IMR-90 (cell line): ENCODE data around the gene IL19. TPM values are rescaled to one million over a fixed set of nuclear protein-coding genes. Genes with fewer than 3 reads are reported as not detected.

ENCODE experiments used
- ATAC-seq: fragments of 200-7000 bp; cut with Tn5 transposase; 2 replicates; pipeline ENCODE4 v1.9.1; 2020; ENCODE audit warnings: low read depth, mild to moderate bottlenecking, moderate library complexity
- BruUV-seq: library from RNA; stranded (reverse); fragments of 400-500 nt; replicated peaks from 2 replicates; lab custom pipeline; 2021; lab: Mats Ljungman, UMichigan
- CTCF ChIA-PET: fragments of 300-600 bp; formaldehyde crosslinking; extraction: SDS; loops from one replicate; lab custom pipeline; 2021; ENCODE audit warnings: antibody characterized with exemption; lab: Yijun Ruan, JAX
- POLR2A ChIA-PET: fragments of 300-600 bp; sonication (Branson Sonifier 250); formaldehyde crosslinking; loops from one replicate; lab custom pipeline; 2022; ENCODE audit warnings: antibody characterized with exemption; ENCODE audit not compliant: unreplicated experiment; lab: Charles Lee
- DNase-seq: peaks from one replicate; pipeline ENCODE4 v3.0.0; 2013
- H2AFZ ChIP-seq: replicated peaks from 2 replicates; pipeline ENCODE3; 2013; ENCODE audit warnings: low read length, mild to moderate bottlenecking; ENCODE audit not compliant: poor library complexity
- H2AK5ac ChIP-seq: 2 replicates; pipeline ENCODE4 v1.6.1; 2013; ENCODE audit warnings: low read depth, low read length, inconsistent platforms
- H2AK9ac ChIP-seq: replicated peaks from 2 replicates; pipeline ENCODE3; 2013; ENCODE audit warnings: mild to moderate bottlenecking, low read depth, low read length, moderate library complexity; ENCODE audit not compliant: poor library complexity
- H2BK120ac ChIP-seq: 2 replicates; pipeline ENCODE4 v1.6.1; 2013; ENCODE audit warnings: low read depth, low read length, inconsistent platforms
- H2BK15ac ChIP-seq: 3 replicates; pipeline ENCODE4 v1.6.1; 2013; ENCODE audit warnings: low read depth, low read length, inconsistent platforms
- H2BK20ac ChIP-seq: 2 replicates; pipeline ENCODE4 v1.6.1; 2013; ENCODE audit warnings: low read depth, mild to moderate bottlenecking, inconsistent platforms, low read length, moderate library complexity
- H2BK5ac ChIP-seq: 2 replicates; pipeline ENCODE4 v1.6.1; 2013; ENCODE audit warnings: mild to moderate bottlenecking, low read depth, low read length, inconsistent platforms; ENCODE audit not compliant: poor library complexity, severe bottlenecking
- H3K14ac ChIP-seq: replicated peaks from 2 replicates; pipeline ENCODE4 v1.6.1; 2013; ENCODE audit warnings: low read depth, low read length, inconsistent platforms
- H3K18ac ChIP-seq: 2 replicates; pipeline ENCODE4 v1.6.1; 2013; ENCODE audit warnings: low read depth, low read length, control low read depth
- H3K23ac ChIP-seq: 2 replicates; pipeline ENCODE4 v1.6.1; 2013; ENCODE audit warnings: low read depth, low read length, inconsistent platforms
- H3K27ac ChIP-seq: 2 replicates; pipeline ENCODE4 v1.5.1; 2013; ENCODE audit warnings: mild to moderate bottlenecking, control low read depth, low read length; ENCODE audit not compliant: insufficient read depth
- H3K27me3 ChIP-seq: 2 replicates; pipeline ENCODE4 v1.6.1; 2013; ENCODE audit warnings: low read length; ENCODE audit not compliant: control insufficient read depth, insufficient read depth
- H3K36me3 ChIP-seq: 2 replicates; pipeline ENCODE4 v1.6.1; 2013; ENCODE audit warnings: low read length, mixed read lengths; ENCODE audit not compliant: control insufficient read depth, insufficient read depth
- H3K4ac ChIP-seq: 2 replicates; pipeline ENCODE4 v1.6.1; 2013; ENCODE audit warnings: low read depth, low read length, inconsistent platforms
- H3K4me1 ChIP-seq: 2 replicates; pipeline ENCODE4 v1.6.1; 2013; ENCODE audit warnings: low read length, mixed read lengths; ENCODE audit not compliant: control insufficient read depth, insufficient read depth
- H3K4me2 ChIP-seq: 2 replicates; pipeline ENCODE4 v1.6.1; 2013; ENCODE audit warnings: low read depth, mild to moderate bottlenecking, control low read depth, low read length, moderate library complexity
- H3K4me3 ChIP-seq: 2 replicates; pipeline ENCODE4 v1.5.1; 2013; ENCODE audit warnings: low read depth, mild to moderate bottlenecking, control low read depth, low read length, moderate library complexity; ENCODE audit not compliant: insufficient read depth
- H3K56ac ChIP-seq: 2 replicates; pipeline ENCODE4 v1.6.1; 2013; ENCODE audit warnings: low read length, inconsistent platforms; ENCODE audit not compliant: insufficient read depth; ENCODE audit errors: extremely low read depth
- H3K79me1 ChIP-seq, 2 experiments: 2 replicates each; pipeline ENCODE4 v1.6.1; 2013; ENCODE audit warnings: low read length in 2 of 2, inconsistent platforms in 1 of 2, low read depth in 1 of 2
- H3K9ac ChIP-seq: 2 replicates; pipeline ENCODE4 v1.6.1; 2013; ENCODE audit warnings: low read depth, low read length, control low read depth
- H3K9me1 ChIP-seq: 2 replicates; pipeline ENCODE4 v1.6.1; 2013; ENCODE audit warnings: low read length, inconsistent platforms; ENCODE audit not compliant: insufficient read depth
- H3K9me3 ChIP-seq: 2 replicates; pipeline ENCODE4 v1.6.1; 2013; ENCODE audit warnings: low read length; ENCODE audit not compliant: control insufficient read depth, insufficient read depth
- H4K20me1 ChIP-seq: 2 replicates; pipeline ENCODE4 v1.6.1; 2013; ENCODE audit warnings: low read length, inconsistent platforms; ENCODE audit not compliant: insufficient read depth
- H4K5ac ChIP-seq: 2 replicates; pipeline ENCODE4 v1.6.1; 2013; ENCODE audit warnings: mild to moderate bottlenecking, low read depth, low read length, control low read depth
- H4K8ac ChIP-seq, 2 experiments: 2 replicates each; pipeline ENCODE4 v1.6.1; 2013; ENCODE audit warnings: low read depth in 2 of 2, low read length in 2 of 2, control low read depth in 1 of 2, inconsistent platforms in 1 of 2
- H4K91ac ChIP-seq: 2 replicates; pipeline ENCODE4 v1.6.1; 2013; ENCODE audit warnings: low read depth, low read length, inconsistent platforms; ENCODE audit not compliant: insufficient read depth
- BHLHE40 ChIP-seq: fragments of 150-350 bp; IDR thresholded peaks from 2 replicates; pipeline ENCODE4 v1.6.1; 2016; ENCODE audit warnings: mild to moderate bottlenecking, low read depth, low read length
- CEBPB ChIP-seq: IDR thresholded peaks from 2 replicates; pipeline ENCODE4 v1.6.1; 2012; ENCODE audit warnings: low read depth, low read length, improper control_type of control experiment
- CHD1 ChIP-seq: IDR thresholded peaks from 2 replicates; pipeline ENCODE4 v1.6.1; 2012; ENCODE audit warnings: low read depth, low read length, improper control_type of control experiment
- ELK1 ChIP-seq: fragments of 150-350 bp; IDR thresholded peaks from 2 replicates; pipeline ENCODE4 v1.6.1; 2016; ENCODE audit warnings: low read depth, mild to moderate bottlenecking, low read length, moderate library complexity, borderline replicate concordance
- FOS ChIP-seq: fragments of 150-350 bp; IDR thresholded peaks from 2 replicates; pipeline ENCODE4 v1.6.1; 2016; ENCODE audit warnings: low read depth, low read length
- MAFK ChIP-seq: IDR thresholded peaks from 2 replicates; pipeline ENCODE4 v1.6.1; 2012; ENCODE audit warnings: low read depth, low read length, improper control_type of control experiment
- MAZ ChIP-seq: IDR thresholded peaks from 2 replicates; pipeline ENCODE4 v1.6.1; 2012; ENCODE audit warnings: low read depth, mild to moderate bottlenecking, low read length, improper control_type of control experiment, moderate library complexity, borderline replicate concordance
- MXI1 ChIP-seq: IDR thresholded peaks from 2 replicates; pipeline ENCODE4 v1.6.1; 2012; ENCODE audit warnings: low read depth, mild to moderate bottlenecking, low read length, moderate library complexity, borderline replicate concordance
- NFE2L2 ChIP-seq: fragments of 150-350 bp; IDR thresholded peaks from 2 replicates; pipeline ENCODE4 v1.6.1; 2016; ENCODE audit warnings: low read depth, mild to moderate bottlenecking, low read length
- POLR2A ChIP-seq: IDR thresholded peaks from 2 replicates; pipeline ENCODE4 v1.6.1; 2012; ENCODE audit warnings: mild to moderate bottlenecking, low read depth, low read length
- RAD21 ChIP-seq: IDR thresholded peaks from 2 replicates; pipeline ENCODE4 v1.6.1; 2012; ENCODE audit warnings: low read length, improper control_type of control experiment
- RCOR1 ChIP-seq: IDR thresholded peaks from 2 replicates; pipeline ENCODE4 v1.6.1; 2012; ENCODE audit warnings: mild to moderate bottlenecking, low read length, improper control_type of control experiment; ENCODE audit not compliant: insufficient replicate concordance
- RFX5 ChIP-seq: IDR thresholded peaks from 2 replicates; pipeline ENCODE4 v1.8.0; 2012; ENCODE audit warnings: low read depth, mild to moderate bottlenecking, low read length, moderate library complexity
- SMC3 ChIP-seq: fragments of 150-350 bp; IDR thresholded peaks from 2 replicates; pipeline ENCODE4 v1.6.1; 2016; ENCODE audit warnings: low read depth, mild to moderate bottlenecking, antibody characterized with exemption, low read length, moderate library complexity
- WGBS, 2 experiments: methylation state at CpG; one replicate each; pipeline versions ENCODE4 v1.1.5 to v1.1.7; 2013; ENCODE audit warnings: missing lambda C conversion rate in 2 of 2; ENCODE audit not compliant: insufficient read length in 1 of 2; ENCODE audit errors: extremely low coverage in 2 of 2; 5-methylcytosine and 5-hydroxymethylcytosine counted together
- dilution Hi-C: fragments of 300-500 bp; cut with HindIII; formaldehyde crosslinking; loops from one replicate; pipeline ENCODE4 v1.14.3; 2018; ENCODE audit warnings: low sequenced_read_pairs; ENCODE audit not compliant: unreplicated experiment
- in situ Hi-C: fragments of 300-500 bp; cut with MboI; formaldehyde crosslinking; loops from 3 replicates; pipeline ENCODE4 v1.14.3; 2019; ENCODE audit warnings: low sequenced_read_pairs, inconsistent platforms, mixed read lengths
- intact Hi-C: fragments of 100-400 bp; cut with micrococcal nuclease; formaldehyde crosslinking; loops from 2 replicates; pipeline ENCODE4 v1.10.0; 2022
- polyA plus RNA-seq, 3 experiments: library from polyadenylated mRNA; depleted of rRNA; stranded (reverse); fragments of >200 nt; gene quantifications; 2 replicates each; pipeline ENCODE4 v1.2.3, GENCODE V29; 2012; ENCODE audit warnings: low replicate concordance in 1 of 3
- total RNA-seq: library from RNA; depleted of rRNA; stranded (reverse); fragments of >200 nt; gene quantifications from 2 replicates; pipeline ENCODE4 v1.2.3, GENCODE V29; 2012
- TF ChIP-seq, protein P1 (sequence below): conservative IDR thresholded peaks from 2 replicates; pipeline ENCODE4 v1.5.1; 2012; ENCODE audit warnings: mild to moderate bottlenecking, low read depth, low read length, improper control_type of control experiment

Gene IL19
- total and polyA plus RNA-seq, 2 of the 4 experiments (the other 2 are of a cell fraction), result not detected

- no peak overlapping the region for H3K56ac ChIP-seq
- no peak overlapping the region for H2AFZ ChIP-seq
- H3K14ac ChIP-seq, result 0 out of 2 replicates have a peak overlapping the region, but pooled peaks have one; percentile 1
- peaks cover 3% of the 10 kb centered on the region for H3K4me1 ChIP-seq
- in situ Hi-C loops (no loop called here), intact Hi-C loops (no loop called here), dilution Hi-C loops (no loop called here)
- no peak overlapping the region for H4K8ac ChIP-seq
- ChIA-PET CTCF (interaction anchor here (0.7 kb wide), 1 partner anchor 258 kb away, joined by 3 read pairs; no protein-coding TSS in a partner anchor), POLR2A (interaction anchor here (0.6 kb wide), 1 partner anchor 24 kb away, joined by 7 read pairs; no protein-coding TSS in a partner anchor)
- BruUV-seq, result no TSS peak
- H3K4me3 ChIP-seq, result no peak overlapping the region
- DNase-seq (no peak), ATAC-seq (no peak)
- H3K9me1 ChIP-seq, result no peaks in the 10 kb centered on the region; the same call in 1 of the 2 replicates
- 60% methylated on average over 1 of the region's 14 CpGs; no CpG with 5 or more reads in 1 of the 2 experiments for WGBS, 2 experiments
- no peak overlapping the region for H3K4ac ChIP-seq
- no peak overlapping the region for H2BK20ac ChIP-seq
- no peak overlapping the region for H3K4me2 ChIP-seq
- no peak overlapping the region for H2AK9ac ChIP-seq
- H3K23ac ChIP-seq, result no peak overlapping the region
- peaks cover 11% of the 10 kb centered on the region for H3K27me3 ChIP-seq
- TF ChIP-seq CHD1 (no peak), BHLHE40 (no peak), FOS (no peak), SMC3 (no peak), CEBPB (no peak), NFE2L2 (no peak), MAZ (no peak), RFX5 (no peak), MXI1 (no peak), ELK1 (no peak), MAFK (no peak), POLR2A (no peak), RAD21 (no peak), RCOR1 (no peak)
- TF ChIP-seq, protein P1, sequence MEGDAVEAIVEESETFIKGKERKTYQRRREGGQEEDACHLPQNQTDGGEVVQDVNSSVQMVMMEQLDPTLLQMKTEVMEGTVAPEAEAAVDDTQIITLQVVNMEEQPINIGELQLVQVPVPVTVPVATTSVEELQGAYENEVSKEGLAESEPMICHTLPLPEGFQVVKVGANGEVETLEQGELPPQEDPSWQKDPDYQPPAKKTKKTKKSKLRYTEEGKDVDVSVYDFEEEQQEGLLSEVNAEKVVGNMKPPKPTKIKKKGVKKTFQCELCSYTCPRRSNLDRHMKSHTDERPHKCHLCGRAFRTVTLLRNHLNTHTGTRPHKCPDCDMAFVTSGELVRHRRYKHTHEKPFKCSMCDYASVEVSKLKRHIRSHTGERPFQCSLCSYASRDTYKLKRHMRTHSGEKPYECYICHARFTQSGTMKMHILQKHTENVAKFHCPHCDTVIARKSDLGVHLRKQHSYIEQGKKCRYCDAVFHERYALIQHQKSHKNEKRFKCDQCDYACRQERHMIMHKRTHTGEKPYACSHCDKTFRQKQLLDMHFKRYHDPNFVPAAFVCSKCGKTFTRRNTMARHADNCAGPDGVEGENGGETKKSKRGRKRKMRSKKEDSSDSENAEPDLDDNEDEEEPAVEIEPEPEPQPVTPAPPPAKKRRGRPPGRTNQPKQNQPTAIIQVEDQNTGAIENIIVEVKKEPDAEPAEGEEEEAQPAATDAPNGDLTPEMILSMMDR, result no peak
- H2AK5ac ChIP-seq, result no peak overlapping the region
- no peaks in the 10 kb centered on the region for H4K20me1 ChIP-seq
- H3K9ac ChIP-seq, result no peak overlapping the region
- no peak overlapping the region for H4K5ac ChIP-seq
- no peaks in the 10 kb centered on the region for H3K36me3 ChIP-seq
- peaks cover 2% of the 10 kb centered on the region; the same call in 1 of the 2 replicates for H3K9me3 ChIP-seq
- H3K79me1 ChIP-seq, result no peaks in the 10 kb centered on the region
- no peak overlapping the region for H4K91ac ChIP-seq
- H2BK120ac ChIP-seq, result no peak overlapping the region
- no peak overlapping the region for H2BK15ac ChIP-seq
- no peak overlapping the region for H3K27ac ChIP-seq
- H3K18ac ChIP-seq, result no peak overlapping the region
- H2BK5ac ChIP-seq, result no peak overlapping the region
Measured at GRCh38 chr1:206768472-206769303, 1.9 kb upstream of the IL19 start.
